ENCODE measurements around the gene ECT2. TPM values are rescaled to one million over a fixed set of nuclear protein-coding genes. Genes with fewer than 3 reads are reported as not detected.
"Not testable (repeated sequence)": the region's sequence is repeated elsewhere in the genome, so short reads cannot be mapped to it uniquely, and the experiment has no call there.

ECT2 gene, protein sequence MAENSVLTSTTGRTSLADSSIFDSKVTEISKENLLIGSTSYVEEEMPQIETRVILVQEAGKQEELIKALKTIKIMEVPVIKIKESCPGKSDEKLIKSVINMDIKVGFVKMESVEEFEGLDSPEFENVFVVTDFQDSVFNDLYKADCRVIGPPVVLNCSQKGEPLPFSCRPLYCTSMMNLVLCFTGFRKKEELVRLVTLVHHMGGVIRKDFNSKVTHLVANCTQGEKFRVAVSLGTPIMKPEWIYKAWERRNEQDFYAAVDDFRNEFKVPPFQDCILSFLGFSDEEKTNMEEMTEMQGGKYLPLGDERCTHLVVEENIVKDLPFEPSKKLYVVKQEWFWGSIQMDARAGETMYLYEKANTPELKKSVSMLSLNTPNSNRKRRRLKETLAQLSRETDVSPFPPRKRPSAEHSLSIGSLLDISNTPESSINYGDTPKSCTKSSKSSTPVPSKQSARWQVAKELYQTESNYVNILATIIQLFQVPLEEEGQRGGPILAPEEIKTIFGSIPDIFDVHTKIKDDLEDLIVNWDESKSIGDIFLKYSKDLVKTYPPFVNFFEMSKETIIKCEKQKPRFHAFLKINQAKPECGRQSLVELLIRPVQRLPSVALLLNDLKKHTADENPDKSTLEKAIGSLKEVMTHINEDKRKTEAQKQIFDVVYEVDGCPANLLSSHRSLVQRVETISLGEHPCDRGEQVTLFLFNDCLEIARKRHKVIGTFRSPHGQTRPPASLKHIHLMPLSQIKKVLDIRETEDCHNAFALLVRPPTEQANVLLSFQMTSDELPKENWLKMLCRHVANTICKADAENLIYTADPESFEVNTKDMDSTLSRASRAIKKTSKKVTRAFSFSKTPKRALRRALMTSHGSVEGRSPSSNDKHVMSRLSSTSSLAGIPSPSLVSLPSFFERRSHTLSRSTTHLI
- 10 to 100 TPM in 3 of 4 donors, 1 to 10 TPM in 1; 4.1 to 23.3 (median 13.2) TPM for total RNA-seq

DNA sequence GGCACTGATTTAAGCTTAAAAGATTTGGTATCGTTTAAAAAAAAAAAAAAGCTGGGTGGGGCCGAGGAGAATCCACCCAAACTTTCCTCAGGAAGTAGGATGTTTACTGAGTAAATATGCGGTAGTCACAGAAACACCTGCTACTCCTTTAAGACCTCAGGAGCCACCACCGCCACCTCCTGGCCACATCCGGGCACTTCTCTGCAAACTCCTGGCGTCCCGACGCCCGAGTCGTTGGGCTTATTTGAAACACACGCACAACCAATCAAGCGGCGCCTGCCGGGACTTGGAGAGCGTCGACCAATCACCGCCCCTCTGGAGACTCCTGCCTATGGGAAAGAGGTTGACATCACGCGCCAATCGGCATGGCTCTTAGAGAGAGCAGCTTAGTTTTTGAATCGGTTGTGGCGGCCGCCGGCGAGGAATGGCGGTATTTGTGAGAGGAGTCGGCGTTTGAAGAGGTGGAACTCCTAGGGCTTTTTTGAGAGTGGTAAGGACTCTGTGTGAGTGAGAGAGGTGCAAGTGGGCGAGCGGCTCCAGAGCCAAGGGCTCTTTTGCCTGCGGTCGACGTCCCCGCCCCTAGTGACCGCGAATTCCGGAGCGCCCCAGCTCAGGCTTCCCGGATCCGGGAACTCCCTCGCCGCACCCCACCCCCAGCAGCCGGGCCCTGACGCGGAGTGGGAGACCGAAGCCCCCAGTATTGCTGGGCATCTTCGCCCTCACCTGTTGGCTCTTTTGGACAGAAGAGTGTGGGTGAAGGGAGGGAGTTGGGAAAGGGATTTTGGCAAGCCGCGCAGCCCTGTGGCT is at the start of gene ECT2:
ECT2 (plus strand) TSS at position 359 of the 807 bp plus-strand sequence. CDS start 3,805 bp downstream, outside the sequence.
- DNase-seq = peak; percentile 99
- Histone ChIP-seq H3K9me3 (no peaks in the 10 kb centered on the region), H3K4me3 (peak within 1 kb of the TSS; percentile 74 to 100 (median 81)), H3K27ac (peak within 1 kb of the TSS; percentile 73 to 87 (median 84)), H3K27me3 (no peaks in the 10 kb centered on the region), H3K36me3 (peaks cover 0 to 3% (median 0%) of the 10 kb centered on the region in 4 donors), H3K4me1 (peaks cover 3 to 25% (median 10%) of the 10 kb centered on the region in 4 donors)
- WGBS, 2 donors (ENCODE audit: low coverage in 1 of 2) = 1% methylated on average over 49 of the region's 49 CpGs; no CpG with 5 or more reads in 1 of the 2 donors
- TF ChIP-seq POLR2AphosphoS5 (IDR thresholded peaks at IDR 0.05) (peak; percentile 28 to 55 (median 44)), POLR2A (IDR thresholded peaks at IDR 0.05) (peak; percentile 27), EP300 (IDR thresholded peaks at IDR 0.05; ENCODE audit: low read depth) (peak; percentile 20)
- TF ChIP-seq, protein P1, sequence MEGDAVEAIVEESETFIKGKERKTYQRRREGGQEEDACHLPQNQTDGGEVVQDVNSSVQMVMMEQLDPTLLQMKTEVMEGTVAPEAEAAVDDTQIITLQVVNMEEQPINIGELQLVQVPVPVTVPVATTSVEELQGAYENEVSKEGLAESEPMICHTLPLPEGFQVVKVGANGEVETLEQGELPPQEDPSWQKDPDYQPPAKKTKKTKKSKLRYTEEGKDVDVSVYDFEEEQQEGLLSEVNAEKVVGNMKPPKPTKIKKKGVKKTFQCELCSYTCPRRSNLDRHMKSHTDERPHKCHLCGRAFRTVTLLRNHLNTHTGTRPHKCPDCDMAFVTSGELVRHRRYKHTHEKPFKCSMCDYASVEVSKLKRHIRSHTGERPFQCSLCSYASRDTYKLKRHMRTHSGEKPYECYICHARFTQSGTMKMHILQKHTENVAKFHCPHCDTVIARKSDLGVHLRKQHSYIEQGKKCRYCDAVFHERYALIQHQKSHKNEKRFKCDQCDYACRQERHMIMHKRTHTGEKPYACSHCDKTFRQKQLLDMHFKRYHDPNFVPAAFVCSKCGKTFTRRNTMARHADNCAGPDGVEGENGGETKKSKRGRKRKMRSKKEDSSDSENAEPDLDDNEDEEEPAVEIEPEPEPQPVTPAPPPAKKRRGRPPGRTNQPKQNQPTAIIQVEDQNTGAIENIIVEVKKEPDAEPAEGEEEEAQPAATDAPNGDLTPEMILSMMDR (IDR thresholded peaks at IDR 0.05) = peak; percentile 58 to 88 (median 72)
- intact Hi-C loops (cut with DNase I; ENCODE audit: low total_unique reads) = no loop called here
- in situ Hi-C loops (cut with MboI; ENCODE audit: low pct_ligation_motif_present in 1 of 4, low pct_unique_long_range_greater_than_20kb in 1 of 4, low sequenced_read_pairs in 3 of 4) = no loop called here

DNA sequence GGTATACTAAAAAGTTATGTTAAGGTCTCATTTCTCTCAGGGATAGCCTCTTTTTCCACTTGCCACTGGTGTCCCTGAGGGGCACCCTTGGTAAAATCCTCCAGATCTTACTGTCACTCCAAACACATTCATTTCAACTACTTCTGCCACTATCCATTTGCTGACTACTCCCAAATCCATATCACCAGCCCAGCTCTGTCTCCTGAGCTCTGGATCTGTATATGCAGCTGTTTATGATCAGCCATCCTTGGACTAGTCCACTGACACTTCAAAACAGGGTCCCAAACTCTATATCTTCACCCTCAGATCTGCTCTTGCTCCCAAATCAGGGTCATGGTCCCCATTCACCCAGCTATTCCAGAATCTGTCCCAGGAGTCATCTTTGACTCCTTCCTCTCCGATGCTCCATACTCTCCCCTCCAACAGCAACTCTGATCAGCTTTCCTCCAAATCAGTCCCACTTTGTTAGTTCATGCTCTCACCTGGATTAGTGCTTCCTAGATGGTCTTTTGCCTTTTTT is 49.5 kb upstream of the ECT2 start:
- TF ChIP-seq POLR2A (IDR thresholded peaks at IDR 0.05) = no peak
- TF ChIP-seq POLR2AphosphoS5 (IDR thresholded peaks at IDR 0.05) = no peak
- no peak for TF ChIP-seq EP300 (IDR thresholded peaks at IDR 0.05; ENCODE audit: low read depth)
- TF ChIP-seq, protein P1 (IDR thresholded peaks at IDR 0.05) = no peak
- 100% methylated on average over 1 of the region's 1 CpG for WGBS, 2 donors (ENCODE audit: low coverage in 1 of 2)
- DNase-seq = no peak
- peaks cover 4 to 71% (median 13%) of the 10 kb centered on the region in 4 donors for H3K4me1 ChIP-seq
- H3K9me3 ChIP-seq = no peaks in the 10 kb centered on the region
- H3K4me3 ChIP-seq = no peak overlapping the region
- H3K36me3 ChIP-seq = no peaks in the 10 kb centered on the region
- in situ Hi-C loops (cut with MboI; ENCODE audit: low pct_ligation_motif_present in 1 of 4, low pct_unique_long_range_greater_than_20kb in 1 of 4, low sequenced_read_pairs in 3 of 4) = no loop called here
- H3K27ac ChIP-seq = peak overlapping the region in 2 of 4 donors; percentile 45 to 64
- intact Hi-C loops (cut with DNase I; ENCODE audit: low total_unique reads) = no loop called here
- H3K27me3 ChIP-seq = no peaks in the 10 kb centered on the region

DNA sequence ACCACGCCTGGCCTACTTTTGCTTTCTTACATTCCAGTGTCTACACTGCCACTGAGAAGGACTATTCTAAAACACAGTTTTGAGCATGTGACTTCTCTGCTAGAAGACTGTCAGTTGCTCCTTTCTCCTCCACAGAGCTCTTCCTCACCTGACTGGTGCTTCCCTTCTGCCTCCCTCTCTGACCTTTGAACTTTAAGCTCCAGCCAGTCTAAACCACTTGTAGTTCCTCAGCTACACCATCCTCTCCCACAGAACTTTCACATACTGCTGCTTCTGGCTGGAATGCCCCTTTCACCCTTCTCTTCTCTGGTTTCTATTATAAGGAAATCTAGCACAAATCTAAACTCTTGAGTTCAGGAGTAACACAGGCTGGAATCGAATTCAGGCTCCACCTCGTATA is 48.8 kb upstream of the ECT2 start:
- in situ Hi-C loops (cut with MboI; ENCODE audit: low pct_ligation_motif_present in 1 of 4, low pct_unique_long_range_greater_than_20kb in 1 of 4, low sequenced_read_pairs in 3 of 4) = no loop called here
- Histone ChIP-seq H3K27me3 (no peaks in the 10 kb centered on the region), H3K4me3 (no peak overlapping the region), H3K27ac (peak overlapping the region; percentile 35 to 64 (median 40)), H3K9me3 (no peaks in the 10 kb centered on the region), H3K4me1 (peaks cover 4 to 65% (median 13%) of the 10 kb centered on the region in 4 donors), H3K36me3 (no peaks in the 10 kb centered on the region)
- no peak for DNase-seq
- intact Hi-C loops (cut with DNase I; ENCODE audit: low total_unique reads) = no loop called here
- WGBS, 2 donors (ENCODE audit: low coverage in 1 of 2) = 70% methylated on average over 3 of the region's 3 CpGs; no CpG with 5 or more reads in 1 of the 2 donors
- TF ChIP-seq POLR2AphosphoS5 (IDR thresholded peaks at IDR 0.05) (no peak), POLR2A (IDR thresholded peaks at IDR 0.05) (no peak), EP300 (IDR thresholded peaks at IDR 0.05; ENCODE audit: low read depth) (no peak)

DNA sequence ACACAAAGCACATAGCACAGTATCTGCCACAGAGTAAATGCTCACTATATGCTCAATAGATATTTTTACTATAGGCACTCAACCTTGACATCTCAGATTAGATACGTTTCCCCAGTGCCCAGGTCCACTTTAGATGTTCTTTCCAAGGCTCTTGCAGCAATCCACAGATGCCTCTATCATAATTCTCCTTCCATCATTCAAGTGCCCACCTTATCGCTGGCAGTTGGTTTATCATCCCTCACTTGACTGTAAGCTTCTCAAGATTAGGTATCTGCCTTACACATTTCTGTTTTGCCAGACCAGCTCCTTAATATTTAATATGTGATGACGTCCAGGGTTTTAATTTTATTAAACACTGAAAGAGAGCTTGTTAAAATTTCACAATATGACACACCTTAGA is 48.3 kb upstream of the ECT2 start:
- H3K27ac ChIP-seq = peak overlapping the region; percentile 35 to 64 (median 40)
- no peaks in the 10 kb centered on the region for H3K36me3 ChIP-seq
- in situ Hi-C loops (cut with MboI; ENCODE audit: low pct_ligation_motif_present in 1 of 4, low pct_unique_long_range_greater_than_20kb in 1 of 4, low sequenced_read_pairs in 3 of 4) = no loop called here
- H3K9me3 ChIP-seq = no peaks in the 10 kb centered on the region
- H3K4me1 ChIP-seq = peaks cover 4 to 64% (median 12%) of the 10 kb centered on the region in 4 donors
- TF ChIP-seq POLR2A (IDR thresholded peaks at IDR 0.05) (no peak), EP300 (IDR thresholded peaks at IDR 0.05; ENCODE audit: low read depth) (no peak), POLR2AphosphoS5 (IDR thresholded peaks at IDR 0.05) (no peak)
- TF ChIP-seq, protein P1 (IDR thresholded peaks at IDR 0.05) = no peak
- 71 to 86% methylated on average over 2 to 3 of the region's 3 CpGs for WGBS, 2 donors (ENCODE audit: low coverage in 1 of 2)
- intact Hi-C loops (cut with DNase I; ENCODE audit: low total_unique reads) = no loop called here
- no peak for DNase-seq
- H3K27me3 ChIP-seq = no peaks in the 10 kb centered on the region
- no peak overlapping the region for H3K4me3 ChIP-seq

DNA sequence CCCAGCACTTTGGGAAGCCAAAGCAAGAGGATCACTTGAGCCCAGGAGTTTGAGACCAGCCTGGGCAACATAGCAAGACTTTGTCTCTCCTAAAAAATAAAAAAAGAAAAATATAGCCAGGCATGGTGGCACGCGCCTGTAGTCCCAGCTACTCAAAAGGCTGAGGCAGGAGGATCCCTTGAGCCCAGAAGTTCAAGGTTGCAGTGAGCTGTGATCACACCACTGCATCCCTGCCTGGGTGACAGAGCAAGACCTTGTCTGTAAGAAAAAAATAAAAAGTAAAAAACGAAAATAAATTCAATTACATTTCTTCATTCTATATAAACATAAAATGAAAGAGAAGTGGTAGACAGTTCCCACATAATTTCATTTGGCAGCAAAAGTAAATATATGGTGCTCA is 47.8 kb upstream of the ECT2 start:
- H3K36me3 ChIP-seq; H3K9me3 ChIP-seq; in situ Hi-C loops (cut with MboI; ENCODE audit: low pct_ligation_motif_present in 1 of 4, low pct_unique_long_range_greater_than_20kb in 1 of 4, low sequenced_read_pairs in 3 of 4); H3K27me3 ChIP-seq; DNase-seq; H3K4me3 ChIP-seq; intact Hi-C loops (cut with DNase I; ENCODE audit: low total_unique reads): not testable (repeated sequence)
- H3K4me1 ChIP-seq = peaks cover 0 to 63% (median 9%) of the 10 kb centered on the region in 4 donors
- 74 to 81% methylated on average over 3 of the region's 3 CpGs for WGBS, 2 donors (ENCODE audit: low coverage in 1 of 2)
- peak overlapping the region in 2 of 4 donors; percentile 45 to 64 for H3K27ac ChIP-seq

Measured in transverse colon (tissue), 4 donors.